IPS DF 4.7 (cell line): ENCODE measurements around the gene C1QA.

Source experiments
- DNase-seq: peaks from one replicate; pipeline ENCODE4 v3.0.0-alpha.2; 2013; ENCODE audit warnings: low spot score; ENCODE audit errors: extremely low read depth

Gene C1QA

GRCh38 chr1:22612671-22613571 is 23.5 kb upstream of the C1QA start:
- no peak for DNase-seq

DNA sequence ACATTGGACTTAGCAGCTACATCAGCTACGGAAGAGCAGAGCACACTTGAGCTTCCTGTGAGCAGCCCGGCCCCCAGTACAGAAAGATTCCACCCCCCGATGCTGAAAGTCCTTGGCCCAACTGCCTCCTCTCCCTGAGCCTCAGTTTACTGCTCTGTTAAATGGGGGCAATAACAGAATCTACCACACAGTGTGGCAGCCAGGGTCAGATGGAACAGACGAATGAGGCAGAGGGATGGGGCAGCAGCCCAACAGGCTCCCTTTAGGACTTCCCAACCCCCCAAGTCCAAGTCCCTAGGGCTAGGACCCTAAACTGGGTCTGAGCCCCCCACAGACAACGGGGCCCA is 22.9 kb upstream of the C1QA start:
- no peak for DNase-seq

DNA sequence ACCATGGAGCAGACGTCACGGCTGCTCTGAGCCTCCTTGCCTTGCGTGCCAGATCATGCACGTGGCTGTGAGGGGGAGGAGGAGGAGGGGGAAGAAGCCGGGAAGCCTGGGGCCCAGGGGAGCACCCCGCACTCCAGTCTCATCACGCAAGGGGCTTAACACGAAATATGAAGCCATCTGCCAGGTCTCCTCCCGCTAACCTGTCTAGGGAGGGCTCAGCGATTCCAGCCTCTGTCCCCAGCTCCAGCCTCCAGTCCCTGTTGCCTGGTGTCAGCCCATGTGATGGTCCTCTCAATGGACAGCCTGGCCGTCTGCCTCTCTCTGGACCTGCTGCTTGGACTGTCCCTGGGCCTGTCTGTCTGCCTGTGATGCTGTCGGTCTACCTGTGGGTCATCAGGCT is 22.5 kb upstream of the C1QA start:
- DNase-seq: no peak

- no peak for DNase-seq
Observed at GRCh38 chr1:22615886-22616285, 20.5 kb upstream of the C1QA start.

- DNase-seq: no peak
Observed at GRCh38 chr1:22616571-22616970, 19.9 kb upstream of the C1QA start.

- no peak for DNase-seq
Observed at GRCh38 chr1:22618056-22618455, 18.4 kb upstream of the C1QA start.

GRCh38 chr1:22619252-22619651 is 17.2 kb upstream of the C1QA start:
- DNase-seq: no peak

DNA sequence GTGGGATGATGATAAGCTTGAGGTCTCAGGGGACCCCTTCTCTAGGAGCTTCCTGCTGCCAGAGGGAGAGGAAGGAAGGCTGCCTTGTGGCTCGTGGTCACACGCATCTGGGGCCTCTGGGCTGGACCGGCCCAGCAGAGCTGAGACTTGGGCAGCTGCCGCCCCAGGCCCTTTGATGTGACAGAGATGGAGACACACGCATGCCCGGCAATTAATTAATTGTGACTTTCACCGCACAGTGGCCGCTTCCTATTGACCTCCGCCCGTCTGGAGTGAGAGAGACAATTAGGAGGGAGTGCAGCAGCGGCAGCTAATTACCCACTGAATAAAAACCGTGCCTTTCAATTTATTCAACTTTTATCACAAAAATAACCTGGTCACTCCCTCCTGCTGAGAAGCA is 16.6 kb upstream of the C1QA start:
- DNase-seq: no peak

- DNase-seq: no peak
Observed at GRCh38 chr1:22621761-22622160, 14.7 kb upstream of the C1QA start.

DNA sequence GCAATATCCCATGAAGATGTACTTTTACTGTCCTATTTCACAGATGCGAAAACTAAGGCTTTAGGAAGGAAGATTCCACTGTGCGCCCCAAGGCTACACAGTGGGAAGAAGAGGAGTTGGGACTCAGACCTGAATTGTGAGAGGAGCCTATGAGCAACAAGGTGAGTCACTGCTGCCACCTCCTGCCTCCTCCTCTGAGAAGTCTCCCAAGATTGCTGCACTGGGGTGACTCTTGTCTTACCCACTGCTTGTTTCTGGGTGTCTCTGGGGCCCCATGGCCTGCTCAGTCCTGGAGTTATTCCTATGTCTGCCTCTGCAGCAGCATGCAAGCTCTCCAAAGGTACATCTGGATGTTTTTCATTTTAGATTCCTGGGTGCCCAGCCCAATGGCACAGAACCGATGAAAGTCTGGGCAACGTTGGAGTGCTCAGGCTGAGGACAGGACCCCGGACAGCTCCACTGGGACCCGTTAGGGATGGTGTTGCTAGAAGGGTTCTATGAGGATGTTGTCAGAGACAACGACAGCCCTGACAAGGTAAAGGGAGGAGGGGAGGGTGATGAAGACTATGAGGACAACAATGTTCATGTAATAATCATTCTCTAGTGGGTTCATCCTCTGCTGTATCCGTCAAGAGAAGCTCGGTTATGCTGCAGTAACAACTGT is 11.0 kb upstream of the C1QA start:
- no peak for DNase-seq

- DNase-seq: no peak
Observed at GRCh38 chr1:22626237-22627157, 9.9 kb upstream of the C1QA start.

DNA sequence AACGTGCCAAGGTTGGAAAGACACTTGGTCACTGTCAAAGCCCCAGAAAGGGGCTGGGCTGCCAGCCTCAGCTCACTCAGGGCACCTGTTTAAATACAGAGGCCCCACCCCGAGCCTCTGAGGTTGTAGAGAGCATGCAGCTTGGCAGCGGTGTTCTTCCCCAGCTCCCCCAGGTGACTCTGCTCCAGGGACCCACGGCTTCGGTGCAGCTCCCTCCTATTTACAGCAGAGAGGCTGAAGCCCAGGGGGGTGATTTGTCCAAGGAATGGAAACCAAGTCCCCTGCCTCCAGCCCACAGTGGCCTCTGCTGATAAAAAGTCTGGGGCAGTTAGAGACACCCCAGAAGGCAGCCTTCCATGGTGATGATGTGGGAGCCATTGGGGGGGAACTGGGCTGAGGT is 9.1 kb upstream of the C1QA start:
- no peak for DNase-seq

DNA sequence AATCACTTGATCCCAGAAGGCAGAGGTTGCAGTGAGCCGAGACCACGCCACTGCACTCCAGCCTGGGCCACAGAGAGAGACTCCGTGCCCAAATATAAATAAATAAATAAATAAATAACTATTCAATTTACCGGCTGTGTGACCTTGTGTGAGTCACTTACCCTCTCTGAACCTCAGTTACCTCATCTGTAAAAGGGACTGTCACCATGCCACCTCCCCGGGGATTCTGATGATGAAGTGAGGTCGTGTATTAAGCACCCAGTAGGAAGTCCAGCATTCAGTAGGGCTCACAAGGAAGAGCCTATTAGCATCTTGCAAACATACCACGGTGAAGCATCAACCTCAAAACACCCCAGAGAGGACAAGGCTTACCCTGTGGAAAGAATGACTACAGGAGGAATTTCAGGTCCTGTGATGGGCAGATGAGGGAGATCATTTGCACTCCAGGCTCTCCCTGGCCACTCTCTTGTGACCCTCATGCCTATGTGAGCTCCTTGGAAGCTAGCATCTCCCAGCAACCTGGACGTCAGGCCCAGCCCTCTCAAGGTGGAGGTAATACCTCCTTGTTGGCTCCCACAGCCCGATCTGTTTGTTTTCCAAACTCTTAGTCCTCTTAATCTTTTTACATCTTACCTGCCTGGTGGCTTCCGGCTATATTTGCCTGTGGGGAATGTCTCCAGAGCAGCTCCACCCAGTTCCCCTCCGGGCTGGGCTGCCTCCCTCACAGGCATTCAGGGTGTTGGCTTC is 7.6 kb upstream of the C1QA start:
- DNase-seq: no peak

DNA sequence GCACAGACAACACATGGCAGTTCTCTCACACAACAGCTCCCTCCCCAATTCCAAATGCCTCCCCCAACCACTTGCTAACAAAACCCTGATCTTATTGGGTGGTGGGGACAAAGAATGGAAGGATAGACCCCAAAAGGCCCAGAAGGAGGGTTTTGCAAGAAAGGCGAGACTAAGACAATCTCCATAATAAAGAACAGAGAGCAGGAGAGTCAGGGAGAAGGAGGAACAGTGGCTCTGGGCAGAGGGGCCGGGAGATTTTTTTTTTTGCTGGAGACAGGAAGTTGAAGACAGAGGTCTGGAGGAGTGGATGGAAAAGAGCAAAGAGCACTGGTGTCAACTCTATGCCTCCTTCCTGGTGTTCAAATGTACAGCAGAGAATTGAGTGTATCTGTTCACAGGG is 6.5 kb upstream of the C1QA start:
- no peak for DNase-seq

GRCh38 chr1:22633697-22634463 is 2.5 kb upstream of the C1QA start:
- no peak for DNase-seq

DNA sequence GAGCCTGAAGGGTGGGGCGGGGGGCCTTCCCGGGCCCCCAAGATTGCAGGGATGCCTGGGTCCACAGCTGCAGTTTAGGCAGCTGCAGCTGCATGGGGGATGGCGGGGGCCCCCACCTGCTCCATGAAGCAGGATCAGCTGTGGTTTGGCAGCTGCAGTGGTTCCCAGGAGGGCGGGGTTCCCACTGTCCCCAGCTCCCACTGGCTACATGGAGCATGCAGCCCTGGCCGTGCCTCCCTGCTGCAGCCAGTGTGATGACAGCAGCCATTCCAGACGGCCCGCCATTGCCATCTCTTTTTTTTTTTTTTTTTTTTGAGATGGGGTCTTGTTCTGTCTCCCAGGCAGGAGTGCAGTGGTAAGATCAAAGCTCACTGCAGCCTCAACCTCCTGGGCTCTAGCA is 992 bp upstream of the C1QA start:
- no peak for DNase-seq

DNA sequence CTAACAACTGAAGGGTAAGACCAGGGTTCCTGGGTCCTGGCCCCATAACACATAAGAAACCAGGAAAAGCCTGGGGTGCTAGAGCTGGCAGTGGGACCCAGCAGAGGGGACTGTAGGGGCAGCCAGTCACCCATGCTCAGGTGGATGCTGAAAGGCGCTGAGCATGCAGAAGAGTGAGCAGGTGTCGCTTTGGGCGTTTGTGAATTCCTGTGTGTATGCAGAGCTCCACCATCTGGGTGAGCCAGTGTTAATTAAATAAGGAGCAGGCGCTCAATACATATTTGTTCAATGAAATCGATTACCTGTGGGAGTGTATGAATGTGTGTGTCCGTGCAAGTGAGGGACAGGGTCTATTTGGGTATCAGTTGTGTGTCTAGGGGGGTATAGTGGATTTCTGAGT is 499 bp downstream of the C1QA start:
- no peak for DNase-seq

DNA sequence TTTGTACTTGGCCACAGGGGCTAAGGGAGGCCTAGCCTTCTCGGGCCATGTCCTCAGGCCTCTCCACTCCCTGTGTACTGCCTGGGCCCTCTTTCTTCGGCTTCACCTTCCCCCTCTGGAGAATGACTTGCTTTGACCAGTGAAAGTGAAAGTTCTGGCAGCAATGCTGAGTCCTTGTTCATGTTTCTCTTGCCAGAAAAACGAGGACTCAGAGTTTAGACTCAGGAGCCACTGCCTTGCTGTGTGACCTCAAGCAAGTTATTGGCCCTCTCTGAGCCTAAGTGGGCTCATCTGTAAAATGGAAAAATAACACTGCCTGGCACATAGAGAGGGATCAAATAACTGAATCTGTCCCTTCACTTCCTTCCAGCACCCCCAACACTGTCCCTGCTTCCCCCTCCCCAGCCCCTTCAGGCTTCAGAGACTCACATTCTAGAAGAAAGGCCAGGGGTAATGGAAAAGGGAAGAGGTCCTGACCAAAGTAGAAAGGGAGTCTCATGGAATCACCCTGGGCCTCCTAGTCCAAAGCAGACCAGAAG is 1.5 kb downstream of the C1QA start:
- no peak for DNase-seq

GRCh38 chr1:22638476-22639234 is 2.2 kb downstream of the C1QA start:
- DNase-seq: no peak

GRCh38 chr1:22639286-22639685 is 2.9 kb downstream of the C1QA start:
- DNase-seq: no peak
